Muscle layer of duodenum (tissue), 2 donors: Measurements from ENCODE around the gene TAS2R1.
"Not testable (repeated sequence)": the region's sequence is repeated elsewhere in the genome, so short reads cannot be mapped to it uniquely, and the experiment has no call there.

Experiments
- H3K27ac ChIP-seq: one replicate; pipeline ENCODE4 v1.7.0; 2013; ENCODE audit warnings: mild to moderate bottlenecking, low read length
- H3K27me3 ChIP-seq: one replicate; pipeline ENCODE4 v1.7.0; 2013; ENCODE audit warnings: low read depth, mild to moderate bottlenecking, control low read depth, low read length
- H3K36me3 ChIP-seq, 2 donors: one replicate each; pipeline ENCODE4 v1.7.0; 2013; ENCODE audit warnings: low read length in 2 of 2, control low read depth in 1 of 2, mild to moderate bottlenecking in 1 of 2; ENCODE audit not compliant: insufficient read depth in 2 of 2, control insufficient read depth in 1 of 2
- H3K4me1 ChIP-seq, 2 donors: one replicate each; pipeline ENCODE4 v1.7.0; 2013; ENCODE audit warnings: low read length in 2 of 2, mild to moderate bottlenecking in 2 of 2, control low read depth in 1 of 2, moderate library complexity in 1 of 2; ENCODE audit not compliant: insufficient read depth in 2 of 2, control insufficient read depth in 1 of 2
- H3K4me3 ChIP-seq, 2 donors: one replicate each; pipeline ENCODE4 v1.7.0; 2013; ENCODE audit warnings: low read length in 2 of 2, low read depth in 1 of 2, mild to moderate bottlenecking in 1 of 2
- H3K9me3 ChIP-seq, 2 donors: one replicate each; pipeline ENCODE4 v1.7.0; 2013; ENCODE audit warnings: low read length in 2 of 2, control low read depth in 1 of 2, mild to moderate bottlenecking in 1 of 2; ENCODE audit not compliant: control insufficient read depth in 1 of 2
- donor health status: healthy.

The TAS2R1 gene

DNA sequence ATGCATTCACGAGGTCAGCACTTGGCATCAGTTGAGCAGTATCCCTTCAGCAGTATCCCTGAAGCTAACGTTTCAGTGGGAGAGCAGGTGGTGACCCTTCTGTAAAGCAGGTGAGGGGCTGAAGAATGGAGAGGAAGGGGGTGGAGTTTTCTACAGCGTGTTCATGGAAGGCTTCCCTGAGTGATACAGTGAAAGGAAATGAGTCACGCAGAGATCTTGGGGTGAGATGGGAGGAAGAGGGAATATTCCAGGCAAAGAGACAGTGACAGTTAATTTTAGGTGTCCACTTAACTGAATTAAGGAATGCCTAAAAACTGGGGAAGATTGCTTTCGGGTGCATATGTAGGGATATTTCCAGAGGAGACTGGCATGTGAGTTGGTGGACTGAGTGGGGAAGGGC lies 25.7 kb downstream of the TAS2R1 start:
- Histone ChIP-seq H3K27ac (no peak overlapping the region), H3K9me3 (no peaks in the 10 kb centered on the region), H3K27me3 (no peaks in the 10 kb centered on the region), H3K4me1 (no peaks in the 10 kb centered on the region), H3K4me3 (no peak overlapping the region), H3K36me3 (no peaks in the 10 kb centered on the region)

DNA sequence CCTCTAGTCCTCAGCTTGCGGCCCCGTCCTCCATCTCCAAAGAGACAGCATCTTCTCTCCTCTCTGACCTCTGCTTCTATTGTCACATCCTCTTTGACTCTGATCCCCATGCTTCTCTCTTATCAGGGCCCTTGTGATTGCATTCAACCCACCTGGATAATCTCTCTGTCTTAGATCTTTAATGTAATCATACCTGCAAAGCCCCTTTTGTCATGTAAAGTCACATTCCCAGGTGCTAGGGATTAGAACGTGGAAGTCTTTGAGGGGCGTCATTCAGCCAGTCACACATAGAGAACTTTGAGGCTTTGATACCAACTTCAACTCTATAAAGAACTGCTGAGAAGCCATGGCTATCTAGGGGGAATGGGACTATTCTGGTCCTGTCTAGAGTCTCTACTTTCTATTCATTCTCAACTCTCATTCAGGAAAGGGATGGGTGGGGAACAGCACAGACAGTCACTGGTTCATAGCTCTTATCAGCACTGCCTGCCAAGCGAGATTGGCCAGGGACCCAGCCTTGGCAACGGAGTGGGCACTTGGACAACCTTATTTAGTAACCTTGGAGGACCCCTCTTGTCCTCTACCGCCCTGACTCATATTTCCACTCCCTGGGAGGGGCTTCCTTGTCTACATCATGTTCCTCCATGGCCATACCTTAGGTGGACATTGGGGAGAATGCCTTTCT lies 29.0 kb downstream of the TAS2R1 start:
- H3K9me3 ChIP-seq, result no peaks in the 10 kb centered on the region
- H3K4me1 ChIP-seq, result no peaks in the 10 kb centered on the region
- H3K27me3 ChIP-seq, result no peaks in the 10 kb centered on the region
- H3K36me3 ChIP-seq, result no peaks in the 10 kb centered on the region
- no peak overlapping the region for H3K27ac ChIP-seq
- no peak overlapping the region for H3K4me3 ChIP-seq

DNA sequence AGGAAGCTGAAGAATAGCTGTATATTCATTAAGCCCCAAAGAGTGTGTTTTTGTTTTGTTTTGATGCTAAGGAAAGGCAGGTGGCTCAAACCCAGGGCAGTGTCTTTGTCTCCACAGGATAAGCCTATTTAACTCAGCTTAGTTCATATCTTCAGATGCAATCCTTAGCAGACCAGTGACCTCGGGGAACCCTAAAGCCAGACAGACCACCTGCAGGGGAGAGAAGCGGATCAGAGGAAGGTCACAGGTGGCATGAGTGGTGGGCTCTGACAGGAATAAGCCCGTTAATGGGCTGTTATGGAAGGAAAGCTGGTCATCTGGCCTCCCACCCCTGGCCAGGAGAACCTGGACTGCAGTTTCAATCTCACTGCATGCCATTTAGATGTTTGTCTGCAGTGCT lies 30.8 kb downstream of the TAS2R1 start:
- Histone ChIP-seq H3K9me3 (no peaks in the 10 kb centered on the region), H3K36me3 (no peaks in the 10 kb centered on the region), H3K4me3 (no peak overlapping the region), H3K27ac (no peak overlapping the region), H3K27me3 (no peaks in the 10 kb centered on the region), H3K4me1 (no peaks in the 10 kb centered on the region)

DNA sequence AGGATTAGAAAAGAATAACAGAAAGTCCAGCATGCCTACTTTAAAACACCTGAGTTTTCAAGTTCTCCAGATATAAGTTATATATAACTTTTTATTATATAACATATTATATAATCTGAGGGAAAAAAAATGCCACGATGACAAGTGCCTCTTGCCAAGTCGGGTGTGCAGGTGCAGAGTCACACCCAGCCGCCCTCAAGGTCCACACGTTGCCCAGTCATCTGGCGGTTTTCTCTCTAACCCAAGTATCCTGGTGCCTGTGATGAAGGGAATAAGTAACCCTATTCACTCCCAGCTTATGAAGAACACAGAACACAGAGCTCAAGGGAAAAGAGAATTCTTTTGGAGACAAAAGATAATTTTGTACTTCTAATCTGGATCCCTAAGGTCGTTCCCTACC lies 31.8 kb downstream of the TAS2R1 start:
- not testable (repeated sequence) for H3K27me3 ChIP-seq, H3K4me1 ChIP-seq, H3K4me3 ChIP-seq, H3K9me3 ChIP-seq, H3K27ac ChIP-seq, H3K36me3 ChIP-seq

DNA sequence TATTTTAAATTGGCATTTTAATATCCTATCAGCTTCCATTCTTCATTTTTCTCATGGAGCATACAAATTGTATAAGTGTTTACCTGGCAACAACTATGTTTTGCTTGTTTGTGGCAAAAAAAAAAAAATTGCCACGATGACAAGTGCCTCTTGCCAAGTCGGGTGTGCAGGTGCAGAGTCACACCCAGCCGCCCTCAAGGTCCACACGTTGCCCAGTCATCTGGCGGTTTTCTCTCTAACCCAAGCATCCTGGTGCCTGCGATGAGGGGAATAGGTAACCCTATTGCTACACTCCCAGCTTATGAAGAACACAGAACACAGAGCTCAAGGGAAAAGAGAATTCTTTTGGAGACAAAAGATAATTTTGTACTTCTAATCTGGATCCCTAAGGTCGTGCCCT lies 32.8 kb downstream of the TAS2R1 start:
- not testable (repeated sequence) for H3K9me3 ChIP-seq, H3K27me3 ChIP-seq, H3K4me1 ChIP-seq, H3K4me3 ChIP-seq, H3K27ac ChIP-seq, H3K36me3 ChIP-seq

DNA sequence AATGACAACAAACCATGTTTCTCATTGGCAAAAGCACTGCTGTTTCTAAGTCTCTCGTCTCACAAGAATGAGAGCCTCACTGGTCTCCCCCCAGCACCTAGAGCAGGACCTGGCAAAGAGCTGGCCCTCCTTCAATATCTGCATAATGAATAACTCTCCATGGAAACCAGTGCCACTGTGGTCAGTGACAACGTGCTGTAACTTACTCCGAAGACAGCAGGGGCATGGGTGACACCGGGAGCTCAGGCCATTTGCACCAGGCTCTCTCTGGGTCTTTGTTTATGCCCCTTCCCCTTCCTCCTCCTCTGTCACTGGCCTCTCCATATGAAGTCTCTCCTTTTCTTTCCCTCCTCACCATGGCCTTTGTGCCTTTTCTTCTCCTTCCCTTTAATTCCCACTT lies 33.3 kb downstream of the TAS2R1 start:
- no peaks in the 10 kb centered on the region for H3K9me3 ChIP-seq
- H3K4me3 ChIP-seq, result no peak overlapping the region
- no peaks in the 10 kb centered on the region for H3K4me1 ChIP-seq
- no peaks in the 10 kb centered on the region for H3K27me3 ChIP-seq
- H3K27ac ChIP-seq, result no peak overlapping the region
- no peaks in the 10 kb centered on the region for H3K36me3 ChIP-seq

DNA sequence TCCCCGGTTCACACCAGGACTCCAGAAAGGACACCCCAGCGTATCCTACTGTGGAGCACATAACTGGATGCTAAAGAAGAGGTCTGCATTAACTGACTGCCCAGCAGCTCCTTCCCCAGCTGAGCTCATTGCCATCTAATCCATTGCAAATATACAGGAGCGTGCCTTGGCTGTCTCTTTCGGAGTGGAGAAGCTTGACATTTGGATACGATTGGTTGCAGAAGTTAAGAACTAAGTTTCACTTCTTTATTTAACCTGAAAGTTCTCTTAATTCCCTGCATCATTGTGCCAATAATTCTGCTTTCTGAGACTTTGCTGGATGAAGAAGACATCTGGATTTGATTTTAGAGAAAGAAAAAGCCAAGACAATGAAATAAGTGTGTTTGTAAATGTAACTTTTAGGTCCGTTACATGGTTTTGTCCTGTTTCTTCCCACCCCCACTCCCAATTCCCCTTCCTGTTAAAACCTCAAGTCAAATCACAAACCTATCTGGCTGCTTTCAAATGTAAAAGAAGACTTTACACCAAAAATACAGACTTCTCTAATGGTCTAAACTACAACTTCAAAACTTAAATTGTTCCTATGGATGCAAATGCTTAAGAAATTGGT lies 33.9 kb downstream of the TAS2R1 start:
- H3K27me3 ChIP-seq, result no peaks in the 10 kb centered on the region
- no peaks in the 10 kb centered on the region for H3K4me1 ChIP-seq
- H3K4me3 ChIP-seq, result no peak overlapping the region
- H3K27ac ChIP-seq, result no peak overlapping the region
- H3K36me3 ChIP-seq, result no peaks in the 10 kb centered on the region
- no peaks in the 10 kb centered on the region for H3K9me3 ChIP-seq

DNA sequence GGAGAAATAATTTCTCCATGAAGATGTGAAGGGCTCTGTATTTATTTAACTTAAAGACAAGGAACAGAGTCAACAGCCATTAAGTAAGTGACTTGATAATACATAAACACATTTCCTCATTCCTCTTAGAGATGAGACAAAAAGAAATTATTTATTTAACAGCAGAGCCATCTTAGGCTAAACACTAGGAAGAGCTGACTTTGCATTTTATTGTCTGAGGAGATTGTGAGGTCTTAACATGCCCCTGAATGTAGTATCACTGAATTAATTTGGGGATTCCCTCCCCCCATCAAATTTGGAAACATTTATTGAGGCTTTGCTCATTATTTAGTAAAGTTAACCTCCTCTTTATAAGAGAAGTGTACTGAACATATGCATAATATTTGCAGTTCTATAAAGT lies 35.2 kb downstream of the TAS2R1 start:
- Histone ChIP-seq H3K9me3 (no peaks in the 10 kb centered on the region), H3K36me3 (no peaks in the 10 kb centered on the region), H3K4me3 (no peak overlapping the region), H3K27ac (no peak overlapping the region), H3K4me1 (no peaks in the 10 kb centered on the region), H3K27me3 (no peaks in the 10 kb centered on the region)

DNA sequence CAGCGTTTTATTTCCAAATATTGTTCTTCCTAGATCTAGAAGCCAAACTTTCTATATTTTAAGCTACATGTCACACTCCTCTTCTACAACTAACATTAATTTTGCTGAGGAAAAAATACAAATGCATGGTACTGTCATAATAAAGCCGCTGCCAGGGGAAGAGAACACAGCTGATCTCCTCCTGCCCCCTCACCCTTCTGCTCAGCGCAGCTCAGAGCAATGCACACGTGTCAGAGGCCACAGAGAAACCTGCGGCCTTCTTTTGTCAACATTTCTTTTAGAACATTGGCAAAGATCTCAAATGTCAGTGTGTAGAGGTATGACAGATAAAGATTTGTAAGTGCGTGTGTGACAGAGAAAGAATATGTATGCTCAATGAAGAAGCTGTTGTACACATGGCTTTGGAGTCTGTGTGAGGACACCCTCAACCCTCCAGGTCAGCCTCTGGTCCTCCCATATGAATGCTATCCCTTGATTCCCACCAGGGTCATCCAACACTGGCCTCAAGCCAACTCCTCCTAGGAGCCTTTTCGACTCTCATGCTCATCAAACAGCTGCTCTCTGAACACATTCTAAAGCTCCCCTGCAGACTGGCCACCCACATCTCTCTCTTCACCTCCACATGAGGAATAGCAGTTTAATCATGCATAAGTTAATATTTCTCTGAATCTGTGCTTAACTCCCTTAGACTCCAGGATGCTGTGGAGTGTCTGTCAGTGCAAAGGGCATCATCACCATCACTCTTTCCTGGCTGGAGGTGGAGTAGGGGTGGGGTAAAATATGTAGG lies 40.9 kb downstream of the TAS2R1 start:
- H3K27ac ChIP-seq, result no peak overlapping the region
- H3K27me3 ChIP-seq, result no peaks in the 10 kb centered on the region
- no peaks in the 10 kb centered on the region for H3K36me3 ChIP-seq
- no peaks in the 10 kb centered on the region for H3K9me3 ChIP-seq
- no peak overlapping the region for H3K4me3 ChIP-seq
- H3K4me1 ChIP-seq, result no peaks in the 10 kb centered on the region

DNA sequence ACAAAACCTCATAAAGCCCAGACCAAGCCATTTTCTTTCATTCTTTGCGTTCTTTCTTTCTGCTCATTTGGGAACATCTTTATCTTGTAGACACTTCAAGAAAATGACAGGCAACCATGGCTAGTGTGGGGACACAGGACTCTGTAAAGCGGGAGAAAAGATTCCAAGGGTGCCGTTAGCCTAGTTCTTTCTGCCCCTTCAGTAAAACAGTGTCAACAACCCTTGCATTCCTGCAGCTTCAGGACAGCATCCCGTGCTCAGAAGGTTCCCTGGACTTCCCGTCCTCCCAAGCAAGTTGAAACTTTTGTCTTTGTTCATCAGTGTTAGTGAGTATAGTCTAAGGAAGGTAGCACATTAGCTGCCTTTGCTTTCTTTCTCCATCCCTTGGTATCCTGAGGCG lies 41.9 kb downstream of the TAS2R1 start:
- no peaks in the 10 kb centered on the region for H3K27me3 ChIP-seq
- H3K27ac ChIP-seq, result no peak overlapping the region
- H3K9me3 ChIP-seq, result no peaks in the 10 kb centered on the region
- H3K36me3 ChIP-seq, result no peaks in the 10 kb centered on the region
- no peaks in the 10 kb centered on the region for H3K4me1 ChIP-seq
- H3K4me3 ChIP-seq, result no peak overlapping the region

DNA sequence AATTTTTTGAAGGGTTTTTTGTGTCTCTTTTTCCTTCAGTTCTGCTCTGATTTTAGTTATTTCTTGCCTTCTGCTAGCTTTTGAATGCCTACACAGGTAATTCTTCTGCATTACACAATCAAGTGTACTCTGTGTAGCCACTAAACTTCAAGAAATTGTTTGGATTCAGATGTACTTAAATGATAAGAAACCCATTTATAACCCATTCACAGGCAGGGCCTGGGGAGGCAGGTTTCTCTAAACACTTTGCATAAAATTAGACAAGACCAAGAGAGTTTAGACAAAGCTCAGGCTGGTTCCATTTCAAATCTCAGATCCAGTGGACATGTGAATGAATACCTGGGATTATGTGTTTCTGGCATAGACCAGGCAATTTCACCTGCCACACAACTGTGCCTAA lies 43.0 kb downstream of the TAS2R1 start:
- no peaks in the 10 kb centered on the region for H3K9me3 ChIP-seq
- no peak overlapping the region for H3K27ac ChIP-seq
- H3K4me1 ChIP-seq, result no peaks in the 10 kb centered on the region
- H3K4me3 ChIP-seq, result no peak overlapping the region
- no peaks in the 10 kb centered on the region for H3K36me3 ChIP-seq
- no peaks in the 10 kb centered on the region for H3K27me3 ChIP-seq
